Bone marrow (tissue), 2 donors: Measurements from ENCODE around the gene TEX28.
"Not testable (repeated sequence)": the region's sequence is repeated elsewhere in the genome, so short reads cannot be mapped to it uniquely, and the experiment has no call there.

Experiments
- DNase-seq, 2 donors: peaks; one replicate each; lab custom pipeline; 2025; lab: John Stamatoyannopoulos, UW

Gene TEX28

DNA sequence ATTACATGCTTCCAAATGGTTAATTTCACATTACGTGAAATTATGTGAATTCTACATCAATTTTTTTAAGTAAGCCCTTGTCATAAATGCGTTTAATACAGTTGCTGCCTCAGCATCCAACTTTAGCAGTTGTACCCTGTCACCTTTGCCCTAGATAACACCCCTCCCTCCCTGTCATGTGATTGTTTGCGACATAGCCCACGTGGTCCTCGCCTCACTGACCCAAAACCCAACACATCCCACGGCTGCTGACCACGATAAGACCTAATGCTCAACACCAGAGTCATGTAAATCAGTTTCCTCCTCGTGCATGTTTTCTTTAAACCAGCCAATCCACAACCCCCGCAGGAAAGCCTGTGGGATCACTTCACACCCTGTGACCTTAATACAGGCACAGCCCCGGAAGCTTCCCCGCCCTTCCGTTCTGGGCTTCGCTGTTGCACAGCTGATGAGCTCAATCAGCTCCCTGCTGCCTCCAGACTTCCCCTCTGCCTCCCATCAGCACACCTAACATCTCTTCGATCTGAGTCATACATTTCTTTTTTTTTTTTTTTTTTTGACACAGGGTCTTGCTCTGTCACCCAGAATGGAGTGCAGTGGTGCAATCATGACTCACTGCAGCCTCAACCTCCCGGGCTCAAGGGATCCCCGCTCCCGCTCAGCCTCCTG, 47.4 kb downstream of the TEX28 start:
- not testable (repeated sequence) for DNase-seq

DNA sequence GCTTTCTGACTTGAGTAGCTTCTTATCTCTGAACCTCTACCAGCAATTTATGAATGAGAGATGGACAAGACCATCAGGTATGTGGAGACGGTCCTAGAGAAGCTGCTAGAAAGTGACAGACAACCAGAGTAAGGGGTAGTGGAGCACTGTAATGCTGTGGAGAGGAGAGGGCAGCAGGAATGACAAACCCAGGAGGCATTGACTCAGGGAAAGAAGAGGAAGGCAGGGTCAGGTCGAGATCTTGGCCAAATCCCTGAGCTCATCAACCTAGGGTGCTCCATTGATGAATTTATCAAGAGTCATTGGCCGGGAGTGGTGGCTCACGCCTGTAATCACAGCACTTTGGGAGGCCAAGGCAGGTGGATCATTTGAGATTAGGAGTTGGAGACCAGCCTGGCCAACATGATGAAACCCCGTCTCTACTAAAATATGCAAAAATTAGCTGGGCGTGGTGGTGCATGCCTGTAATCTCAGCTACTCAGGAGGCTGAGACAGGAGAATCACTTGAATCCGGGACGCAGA, 54.9 kb downstream of the TEX28 start:
- DNase-seq, result not testable (repeated sequence)

DNA sequence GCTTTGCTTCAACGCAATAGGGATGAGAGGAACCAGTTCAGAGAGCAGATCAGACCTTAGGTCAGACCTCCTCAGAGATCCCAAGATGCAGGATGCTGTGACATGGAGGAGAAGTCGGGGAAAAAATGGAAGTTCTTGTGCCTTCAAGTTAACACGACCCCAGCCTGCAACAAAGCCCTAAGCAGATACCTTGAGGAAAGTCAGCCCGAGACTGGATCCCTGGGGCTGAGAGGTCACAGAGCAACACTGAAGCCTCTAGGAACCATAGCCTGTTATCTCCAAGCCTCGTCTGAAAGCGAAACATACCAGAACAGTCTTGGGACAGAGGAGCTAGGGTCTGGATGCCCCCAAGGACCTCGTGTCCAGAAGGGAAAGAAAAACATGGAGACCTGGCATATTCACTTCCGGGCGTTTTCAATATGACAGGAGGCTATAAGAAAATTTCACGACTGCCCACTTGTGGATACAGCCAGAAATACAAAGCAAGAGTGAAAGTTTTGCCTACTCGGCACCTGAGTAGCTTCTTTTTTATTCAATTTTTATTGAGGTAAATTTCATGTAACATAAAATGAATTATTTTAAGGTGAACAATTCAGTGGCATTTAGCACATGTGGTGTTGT, 55.9 kb downstream of the TEX28 start:
- not testable (repeated sequence) for DNase-seq

DNA sequence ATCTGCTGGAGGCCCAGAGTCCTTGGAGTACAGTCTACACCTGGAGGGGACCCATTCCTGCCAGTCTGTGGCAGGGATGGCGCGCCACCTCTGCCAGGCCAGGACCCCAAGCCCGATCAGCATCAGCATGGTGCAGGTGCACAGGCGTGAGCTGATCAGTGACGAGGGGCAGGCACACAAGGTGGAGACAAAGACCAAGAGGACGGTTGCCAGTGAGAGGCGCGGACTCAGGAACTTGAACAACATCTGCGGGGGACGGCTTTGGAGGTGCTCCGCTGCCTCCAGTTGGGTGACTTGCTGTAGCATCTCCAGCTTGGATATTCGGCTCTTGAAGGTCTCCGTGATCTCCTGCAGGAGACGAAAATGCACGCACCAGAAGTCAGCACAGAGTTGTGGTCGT, 61.3 kb downstream of the TEX28 start:
- DNase-seq, result not testable (repeated sequence)

DNA sequence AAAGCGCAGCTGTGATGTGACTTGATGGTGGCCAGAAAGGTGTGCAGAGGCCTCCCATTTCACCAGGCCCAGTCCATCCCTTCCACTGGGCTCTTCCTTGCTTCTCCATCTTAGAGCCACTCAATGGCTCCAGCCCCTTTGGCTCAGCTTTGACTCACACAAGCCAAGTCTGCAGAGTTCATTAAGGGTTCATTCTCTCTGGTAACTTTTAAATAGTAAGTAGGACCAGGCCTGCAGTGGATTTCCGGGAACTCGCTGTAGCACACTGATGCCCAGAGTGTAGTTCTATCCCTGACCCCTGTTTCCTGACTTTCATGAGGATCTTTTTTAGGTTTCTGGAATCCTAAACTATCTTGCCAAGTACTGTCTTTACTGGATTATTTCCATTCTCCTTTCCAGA, 63.5 kb downstream of the TEX28 start:
- DNase-seq, result not testable (repeated sequence)

DNA sequence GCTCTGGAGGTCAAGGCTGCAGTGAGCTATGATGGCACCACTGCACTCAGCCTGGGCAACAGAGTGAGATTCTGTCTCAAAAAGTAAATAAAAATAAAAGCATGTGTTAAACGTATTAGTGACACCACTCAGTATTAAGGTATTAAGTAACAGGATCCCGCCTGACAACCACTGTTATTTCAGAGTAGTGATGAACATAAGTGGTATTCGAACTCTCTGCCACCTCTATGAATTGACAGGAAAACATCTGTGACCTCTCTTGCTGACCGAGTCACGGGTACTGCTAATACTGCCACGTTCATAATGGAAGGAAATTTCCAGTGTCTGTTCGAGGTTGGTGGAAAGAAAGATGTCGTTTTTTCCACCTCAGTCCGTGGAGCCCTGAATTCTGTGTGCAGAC, 68.2 kb downstream of the TEX28 start:
- DNase-seq, result not testable (repeated sequence)

DNA sequence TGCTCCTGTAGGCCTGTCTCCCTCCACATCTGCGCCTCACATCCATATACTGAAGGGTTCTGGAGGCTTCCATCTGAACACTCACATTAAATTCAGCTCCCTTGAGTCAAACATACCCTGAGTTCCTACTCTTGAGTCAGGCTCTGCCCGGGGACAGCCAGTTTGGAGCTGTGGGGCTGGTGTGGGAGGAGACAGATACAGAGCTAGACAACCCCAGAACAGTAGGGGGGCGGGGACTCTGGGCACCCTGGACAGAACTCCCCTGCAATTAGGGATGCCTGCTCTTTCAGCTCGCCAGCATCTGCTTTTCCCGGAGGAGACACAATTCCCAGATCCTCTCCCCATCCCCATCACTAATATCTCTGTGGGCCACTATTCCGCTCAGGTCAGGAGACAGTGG, 69.6 kb downstream of the TEX28 start:
- DNase-seq, result not testable (repeated sequence)
